Measurements from ENCODE around the gene ALX4.

The ALX4 gene

DNA sequence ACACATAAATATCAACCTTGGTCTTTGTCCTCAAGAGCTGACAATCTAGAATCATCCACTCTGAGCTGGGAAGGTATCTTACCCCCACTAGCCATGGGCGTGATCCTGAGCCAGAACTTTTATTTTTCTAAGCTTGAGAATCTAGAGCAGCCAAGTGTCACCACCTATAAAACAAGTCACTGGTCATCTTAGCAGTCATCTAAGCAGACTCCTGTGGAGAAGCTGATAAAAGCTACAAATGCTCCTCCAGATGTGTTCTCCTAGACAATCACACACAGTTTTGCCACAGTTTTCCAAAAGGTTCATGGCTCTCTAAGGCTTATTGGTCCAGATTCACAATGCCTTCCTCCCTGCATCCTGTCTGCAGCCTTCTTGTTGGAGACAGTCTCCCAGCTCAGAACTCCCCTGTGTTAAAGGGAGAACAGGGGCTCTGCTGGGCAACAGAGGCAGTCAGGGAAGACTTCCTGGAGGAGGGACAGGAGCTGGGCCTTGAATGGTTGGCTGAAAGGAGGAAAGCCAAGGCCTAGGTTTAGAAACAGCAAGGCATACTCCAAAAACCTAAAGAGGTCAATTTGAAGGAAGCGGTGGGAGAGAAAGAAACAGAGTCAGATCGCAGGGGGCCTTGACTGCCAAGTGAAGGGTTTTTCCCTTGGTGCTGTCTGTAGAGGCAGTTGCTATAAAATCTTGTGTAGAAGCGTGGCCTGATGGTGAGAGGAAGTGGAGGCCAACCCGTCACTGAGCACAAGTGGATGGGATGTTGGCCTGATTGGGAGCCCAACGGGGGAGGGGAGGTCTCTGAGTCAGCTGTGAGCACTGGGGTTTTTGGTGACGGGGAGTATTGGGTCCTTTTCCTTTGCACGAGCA is 42.0 kb downstream of the ALX4 start:
- no peak for DNase-seq (ENCODE audit: low read depth, low spot score)

DNA sequence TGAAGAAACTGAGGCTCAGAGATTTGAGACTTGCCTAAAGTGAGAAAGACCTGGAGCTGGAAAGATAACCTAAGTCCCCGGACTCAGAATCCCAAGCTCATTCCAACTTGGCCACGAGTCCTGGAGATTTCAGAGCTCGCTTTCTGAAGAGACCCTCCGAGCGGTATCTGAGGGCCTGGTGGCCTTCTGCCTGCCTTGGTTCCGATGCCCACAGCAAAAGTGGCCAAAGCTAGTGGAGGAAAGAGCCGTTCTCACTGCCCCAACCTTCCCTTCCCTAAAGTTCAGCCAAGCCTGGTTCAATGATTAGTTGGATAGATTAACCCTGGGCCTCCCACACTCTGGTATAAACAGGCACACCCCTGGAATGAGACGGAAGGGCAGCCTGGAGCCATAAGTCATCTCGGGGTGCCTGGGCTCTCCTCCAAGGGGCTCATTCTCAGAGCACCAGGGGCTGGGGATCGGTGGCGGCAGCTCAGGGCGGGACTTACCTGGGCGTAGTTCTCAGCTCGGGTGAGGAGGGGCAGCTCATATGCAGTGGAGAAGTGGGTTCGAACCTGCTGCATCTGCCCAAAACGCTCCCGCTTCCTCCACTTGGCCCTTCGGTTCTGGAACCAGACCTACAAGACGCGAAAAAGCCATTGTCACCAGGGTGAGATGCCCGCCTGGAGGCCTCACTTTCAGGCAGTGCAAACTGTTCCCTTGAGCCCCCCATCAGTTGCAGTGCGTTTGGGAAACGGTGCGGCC is 42.8 kb downstream of the ALX4 start:
- DNase-seq (ENCODE audit: low read depth, low spot score): no peak

DNA sequence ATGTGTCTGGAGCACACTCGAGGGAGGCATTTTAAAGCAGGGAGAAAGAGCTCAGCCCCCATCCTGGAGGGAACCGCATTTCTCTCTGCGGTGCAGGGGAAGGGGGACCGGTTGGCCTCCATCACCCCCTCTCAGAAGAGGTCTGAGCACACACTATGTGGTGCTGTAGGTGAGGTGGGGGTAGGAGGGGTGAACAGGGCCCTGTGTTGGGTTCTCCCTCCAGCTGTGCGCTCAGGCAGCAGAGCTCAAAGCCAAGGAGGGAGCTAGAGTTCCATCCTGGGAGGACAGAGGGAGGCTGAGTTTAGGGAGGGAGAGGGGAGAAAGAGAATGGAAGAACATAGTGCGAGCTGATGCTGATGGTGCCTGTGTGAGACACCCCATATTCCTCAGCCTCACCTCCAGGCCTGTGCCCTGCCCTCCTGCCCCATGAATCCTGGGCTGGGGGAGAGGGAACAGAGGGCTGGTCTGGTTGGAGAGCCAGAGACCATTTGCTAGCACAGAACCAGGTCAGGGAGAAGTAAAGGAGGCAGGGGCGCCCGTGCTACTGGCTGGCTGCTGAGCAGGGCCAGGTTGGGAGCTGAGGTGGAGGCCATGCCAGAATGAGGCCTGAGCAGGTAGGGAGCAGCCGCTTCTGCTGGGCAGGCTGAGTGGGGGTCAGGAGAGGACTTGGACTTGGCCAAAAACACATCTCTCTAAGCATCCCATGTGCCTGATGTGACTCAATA is 43.7 kb downstream of the ALX4 start:
- DNase-seq (ENCODE audit: low read depth, low spot score): no peak

DNA sequence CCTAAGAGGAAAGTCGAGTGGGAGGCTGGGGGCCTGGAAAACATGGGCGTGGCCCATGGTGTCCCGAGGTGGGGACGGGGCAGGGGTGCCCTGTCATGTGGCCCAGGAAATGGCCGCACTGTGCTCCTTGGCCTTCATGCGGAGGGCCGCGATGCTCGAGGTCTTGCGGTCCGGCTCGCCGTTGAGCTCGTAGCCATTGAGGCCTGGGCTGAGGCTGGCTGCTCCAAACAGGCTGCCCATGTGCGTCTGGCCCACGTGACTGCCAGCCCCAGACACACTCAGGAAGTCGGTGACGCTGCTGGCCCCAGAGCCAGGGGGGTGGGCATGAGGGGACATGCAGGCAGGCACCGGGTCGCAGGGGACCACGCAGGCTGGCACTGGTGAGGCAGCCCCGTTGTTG is 45.2 kb downstream of the ALX4 start:
- no peak for DNase-seq (ENCODE audit: low read depth, low spot score)

DNA sequence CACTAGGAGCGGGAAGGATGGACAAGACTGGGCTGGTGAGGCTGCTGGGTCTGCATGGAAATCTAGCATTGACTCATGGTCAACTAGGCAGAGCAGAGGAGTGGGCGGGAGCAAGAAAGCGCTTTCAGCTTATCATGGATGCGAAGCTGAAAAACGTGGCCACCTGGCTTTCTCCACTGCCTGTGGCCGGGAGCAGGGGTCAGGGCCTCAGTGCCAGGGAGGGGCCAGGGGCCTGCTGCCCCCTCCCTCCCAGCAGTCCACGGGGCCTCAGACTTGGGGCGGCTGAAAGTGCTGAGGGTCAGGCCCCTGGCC is 45.5 kb downstream of the ALX4 start:
- no peak for DNase-seq (ENCODE audit: low read depth, low spot score)

DNA sequence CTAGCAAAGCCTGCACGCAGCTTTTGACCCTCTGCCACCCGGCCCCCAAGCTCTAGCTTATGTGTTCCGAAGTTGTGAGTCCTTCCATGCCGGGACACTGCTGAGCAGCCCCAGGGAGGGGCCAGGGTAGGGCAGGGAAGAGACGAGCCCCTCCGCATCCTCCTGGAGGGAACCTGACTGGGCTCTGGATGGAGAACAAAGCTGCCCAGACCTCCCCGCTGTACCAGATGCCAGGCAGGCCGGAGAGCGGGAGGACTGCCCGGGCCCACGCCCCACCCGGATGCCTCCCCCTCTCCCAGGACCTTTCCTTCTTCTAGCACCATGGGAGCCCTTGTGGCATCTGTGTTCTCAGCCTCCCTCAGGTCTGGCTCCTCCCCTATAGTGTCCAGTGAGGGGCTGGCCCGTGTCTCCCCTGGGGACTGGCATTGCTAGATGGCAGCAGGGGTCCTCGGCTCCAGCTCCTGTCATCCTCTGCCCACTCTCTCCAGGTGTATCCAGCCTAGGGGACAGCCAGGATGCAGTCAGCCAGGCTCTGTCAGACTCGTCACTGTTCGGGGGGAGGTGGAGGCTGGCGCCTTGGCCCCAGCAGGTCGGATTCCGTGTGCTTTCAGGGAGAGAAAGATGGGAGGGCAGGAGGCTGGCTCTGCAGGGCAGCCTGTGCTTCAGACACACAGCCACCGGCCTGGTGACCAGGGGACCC is 46.1 kb downstream of the ALX4 start:
- no peak for DNase-seq (ENCODE audit: low read depth, low spot score)

DNA sequence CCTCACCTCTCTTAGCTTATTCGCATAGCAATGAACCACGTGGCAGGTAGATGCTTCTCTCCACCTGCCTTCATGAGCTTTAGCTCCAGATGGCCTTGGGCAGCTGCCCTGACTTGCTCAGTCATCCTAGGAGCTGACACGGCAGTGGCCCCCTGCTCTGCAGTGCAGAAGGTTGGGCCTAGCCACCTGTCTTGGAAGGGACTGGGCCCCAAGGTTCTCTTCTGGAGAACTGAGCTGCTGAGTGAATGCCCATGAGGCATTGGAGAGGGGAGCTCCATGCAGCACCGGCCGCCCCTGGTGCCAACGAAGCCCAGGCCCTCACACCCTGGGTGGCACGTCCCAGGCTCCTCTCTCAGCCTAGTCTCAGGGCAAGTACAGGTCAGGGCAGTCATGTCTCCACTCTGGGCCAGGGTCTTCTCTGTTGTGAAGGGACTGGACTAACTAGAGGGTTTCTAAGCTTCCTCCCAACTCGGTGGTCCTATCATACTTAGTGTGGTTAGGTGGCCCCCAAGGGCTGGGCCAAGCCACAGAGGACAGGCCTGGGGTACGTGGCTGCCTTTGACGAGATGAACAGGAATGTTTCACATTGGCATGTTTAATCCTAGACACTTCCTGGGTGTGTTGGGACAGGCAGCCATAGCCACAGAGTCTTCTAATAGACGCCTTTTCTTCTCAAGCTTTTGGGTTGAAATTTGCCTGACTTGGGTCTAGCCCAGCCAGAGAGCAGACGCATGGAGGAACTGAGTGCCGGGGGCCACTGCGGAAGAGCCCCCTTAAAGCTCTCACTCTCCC is 47.9 kb downstream of the ALX4 start:
- no peak for DNase-seq (ENCODE audit: low read depth, low spot score)

DNA sequence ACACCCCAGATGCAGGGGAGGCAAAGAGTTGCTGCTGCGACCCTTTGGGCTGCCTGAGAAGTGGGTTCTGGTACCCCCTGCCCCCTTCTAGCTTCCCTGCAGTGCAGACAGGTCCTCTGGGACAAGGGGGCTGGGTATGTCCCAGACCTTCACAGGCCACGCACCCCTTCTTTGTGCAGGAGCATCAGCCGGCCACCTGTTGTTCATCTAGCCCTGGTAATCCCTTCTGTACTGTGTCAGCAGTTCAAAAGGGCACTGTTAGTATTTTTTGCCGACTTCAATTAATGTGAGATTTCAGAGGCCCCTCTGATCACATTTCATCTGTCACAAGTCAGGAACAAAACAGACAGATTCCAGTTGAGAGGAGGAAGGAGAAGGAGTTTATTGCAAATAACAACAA is 49.9 kb downstream of the ALX4 start:
- DNase-seq (ENCODE audit: low read depth, low spot score): no peak

DNA sequence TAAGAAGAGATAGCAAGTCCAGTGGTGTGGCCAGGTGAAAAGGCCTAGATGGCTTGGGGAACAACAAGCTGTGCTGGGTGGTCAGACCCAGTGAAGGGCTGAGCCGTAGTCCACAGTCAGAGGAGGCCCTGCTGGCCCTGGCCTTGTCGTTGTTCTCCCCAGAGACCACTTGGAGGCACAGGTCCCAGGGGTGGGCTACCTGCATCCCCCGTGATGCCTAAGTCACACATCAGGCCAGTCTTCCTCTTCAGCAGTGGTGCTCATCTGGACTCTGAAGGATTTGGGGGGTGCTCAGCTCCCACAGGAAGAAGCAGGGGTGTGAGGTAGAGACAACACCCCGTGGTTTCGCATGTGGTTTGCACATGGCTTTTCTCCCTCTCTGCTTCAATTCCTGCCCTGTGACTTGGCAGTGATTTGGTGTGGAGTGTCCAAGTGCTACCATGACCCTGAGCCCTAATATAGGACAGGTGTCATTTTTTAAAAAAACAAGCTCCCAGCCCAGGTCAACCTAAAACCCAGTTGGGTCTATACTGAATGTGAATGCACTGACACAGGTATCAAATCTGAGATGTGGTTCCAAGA is 51.0 kb downstream of the ALX4 start:
- DNase-seq (ENCODE audit: low read depth, low spot score): no peak

DNA sequence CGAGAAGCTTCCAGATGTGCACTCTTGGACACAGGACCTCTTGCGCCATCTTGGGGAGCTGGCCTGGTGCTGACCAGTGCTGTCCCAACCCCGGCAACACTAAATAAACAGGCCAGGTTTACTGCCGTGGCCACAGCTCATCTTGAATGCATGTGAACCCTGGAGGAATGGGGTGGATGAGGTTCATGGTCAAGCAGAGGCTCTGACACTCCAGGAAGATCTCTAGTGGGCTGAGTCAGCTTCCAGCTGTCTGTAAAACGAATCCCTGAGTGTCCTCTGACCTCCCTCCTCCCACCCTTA is 51.8 kb downstream of the ALX4 start:
- no peak for DNase-seq (ENCODE audit: low read depth, low spot score)

DNA sequence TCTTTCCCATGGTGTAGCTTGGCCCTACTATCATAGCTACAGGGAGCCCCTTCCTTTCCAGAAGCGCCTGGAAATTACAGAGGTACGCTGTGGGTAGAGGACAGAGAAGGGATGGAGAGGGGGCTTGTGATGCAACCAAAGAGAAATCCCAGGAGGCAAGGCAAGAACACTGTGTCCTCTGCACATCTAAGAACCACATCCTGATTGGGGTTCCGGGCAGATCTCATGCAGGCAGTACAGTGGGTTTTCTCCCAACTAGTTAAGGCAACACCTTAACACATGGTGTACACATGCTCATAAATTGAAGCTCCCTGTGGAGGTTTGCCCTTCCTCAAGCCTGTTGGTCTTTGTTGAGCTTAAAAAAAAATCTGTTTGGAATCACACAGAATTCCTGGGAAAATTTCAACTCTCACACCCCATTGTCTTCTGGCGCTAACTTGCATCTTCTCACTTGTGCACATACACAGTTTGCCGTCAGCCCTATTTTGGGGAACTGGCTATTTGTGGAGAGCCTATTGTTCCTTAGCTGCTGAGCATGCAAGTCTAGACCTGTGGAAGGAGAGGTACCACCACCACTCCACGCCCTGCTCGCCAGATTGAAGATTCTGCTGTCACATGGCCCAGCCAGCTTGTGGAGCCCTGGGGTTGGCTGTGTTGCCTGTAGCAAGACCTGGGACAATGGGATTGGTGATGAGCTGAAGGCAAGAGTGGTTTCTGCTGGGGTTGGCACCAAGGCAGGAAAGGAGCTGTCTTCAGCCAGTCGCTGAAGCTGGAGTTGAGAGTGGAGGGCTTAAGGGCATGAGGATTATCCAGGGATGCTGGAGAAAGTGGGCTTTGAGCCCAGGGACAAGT is 52.4 kb downstream of the ALX4 start:
- no peak for DNase-seq (ENCODE audit: low read depth, low spot score)

DNA sequence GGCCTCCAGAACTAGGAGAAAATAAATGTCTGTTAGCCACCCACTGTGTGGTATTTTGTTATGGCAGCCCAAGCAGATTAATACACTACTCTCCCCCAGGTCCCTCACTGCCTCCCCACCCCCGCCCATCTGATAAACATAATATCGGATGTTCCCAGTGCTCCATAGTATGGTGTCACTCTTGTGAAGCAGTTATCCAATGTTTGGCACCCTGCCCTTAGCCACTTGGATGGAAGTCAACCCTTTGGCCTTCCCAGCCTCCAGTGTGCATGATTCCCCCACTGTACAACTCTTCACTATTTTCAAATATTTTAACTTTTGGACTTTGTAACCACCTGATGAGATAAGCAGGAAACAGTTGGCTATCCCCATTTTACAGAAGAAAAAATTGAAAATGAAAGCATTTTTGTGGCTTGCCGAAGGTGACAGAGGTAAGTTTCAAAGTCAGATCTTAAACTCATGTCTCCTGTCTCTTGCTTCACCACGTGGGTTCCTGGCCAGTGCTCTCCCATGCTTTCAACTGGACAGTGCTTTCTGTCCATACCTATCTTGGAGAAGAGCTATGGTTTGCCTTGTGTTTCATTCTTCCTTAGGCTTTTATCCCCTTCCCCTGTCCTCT is 53.2 kb downstream of the ALX4 start:
- no peak for DNase-seq (ENCODE audit: low read depth, low spot score)

DNA sequence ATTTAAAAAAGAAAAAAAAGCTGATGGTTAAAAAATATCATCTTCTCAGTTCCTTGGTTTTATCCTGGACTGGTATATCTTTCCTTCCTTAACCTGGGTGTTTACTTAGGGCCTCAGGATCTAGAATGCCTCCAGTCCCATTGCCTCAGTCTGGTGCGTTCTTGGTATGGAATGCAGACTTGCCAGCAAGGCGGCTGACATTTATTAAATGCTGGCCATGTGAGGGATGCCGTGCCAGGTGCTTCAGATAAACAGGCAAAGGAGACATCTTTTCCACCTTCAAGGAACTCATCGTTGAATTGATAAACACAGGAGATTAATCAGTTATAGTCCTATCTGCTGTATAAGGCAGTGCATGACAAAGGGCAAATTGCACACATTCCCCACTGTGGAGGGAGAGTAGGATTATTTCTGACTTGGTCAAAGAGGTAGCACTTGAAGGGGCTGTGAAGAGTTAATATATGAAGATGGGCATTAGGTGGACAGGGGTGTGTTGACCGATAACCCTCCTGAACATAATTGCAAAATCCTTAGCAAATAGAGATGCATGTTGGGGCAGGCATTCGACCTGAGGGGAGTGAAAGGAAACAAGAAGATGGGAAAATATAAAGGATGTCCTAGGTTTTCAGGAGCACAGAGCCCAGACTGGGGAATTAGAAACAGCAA is 54.4 kb downstream of the ALX4 start:
- no peak for DNase-seq (ENCODE audit: low read depth, low spot score)

DNA sequence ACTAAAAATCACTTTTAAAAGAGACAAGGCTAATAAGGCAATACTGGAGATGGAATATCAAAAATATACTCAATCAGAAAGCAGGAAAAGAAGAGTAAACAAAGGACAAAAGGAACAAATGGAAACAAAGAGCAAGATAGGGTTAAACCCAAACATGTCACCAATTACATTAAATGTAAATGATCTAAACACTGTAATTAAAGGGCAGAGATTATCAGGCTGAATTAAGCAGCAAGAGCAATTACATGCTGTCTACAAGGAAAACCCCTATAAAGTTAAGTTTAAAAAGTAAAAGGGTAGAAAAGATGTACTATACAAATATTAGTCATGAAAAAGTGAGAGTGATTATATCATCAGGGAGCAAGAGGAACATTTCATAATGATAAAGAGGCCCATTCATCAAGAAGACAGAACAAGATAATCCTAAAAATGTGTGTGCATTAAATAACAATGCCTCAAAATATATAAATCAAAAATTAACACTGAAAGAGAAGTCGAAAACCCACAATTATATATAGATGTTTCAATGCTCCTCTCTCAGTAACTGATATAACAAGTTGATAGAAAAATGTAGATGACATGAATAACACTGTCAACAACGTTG is 56.8 kb downstream of the ALX4 start:
- DNase-seq (ENCODE audit: low read depth, low spot score): no peak

DNA sequence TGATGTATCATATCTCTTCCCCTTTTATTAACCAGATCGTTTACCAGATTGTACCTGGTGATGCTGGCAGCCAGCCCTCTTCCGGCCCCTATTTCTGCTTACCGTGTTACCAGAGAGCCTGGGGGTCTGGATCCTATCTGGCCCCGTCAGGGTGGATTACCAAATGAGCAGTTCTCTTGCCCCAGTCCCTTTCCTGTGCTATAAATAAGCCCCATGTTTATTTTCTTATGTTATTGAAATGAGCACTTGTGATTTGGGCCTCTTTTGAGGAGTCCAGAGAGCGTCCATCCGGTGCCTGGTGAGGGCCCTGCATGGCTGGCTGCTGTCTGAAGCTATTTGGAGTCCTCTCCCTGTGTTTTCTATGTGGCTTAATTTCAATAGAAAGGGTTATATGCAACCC is 59.5 kb downstream of the ALX4 start:
- no peak for DNase-seq (ENCODE audit: low read depth, low spot score)

DNA sequence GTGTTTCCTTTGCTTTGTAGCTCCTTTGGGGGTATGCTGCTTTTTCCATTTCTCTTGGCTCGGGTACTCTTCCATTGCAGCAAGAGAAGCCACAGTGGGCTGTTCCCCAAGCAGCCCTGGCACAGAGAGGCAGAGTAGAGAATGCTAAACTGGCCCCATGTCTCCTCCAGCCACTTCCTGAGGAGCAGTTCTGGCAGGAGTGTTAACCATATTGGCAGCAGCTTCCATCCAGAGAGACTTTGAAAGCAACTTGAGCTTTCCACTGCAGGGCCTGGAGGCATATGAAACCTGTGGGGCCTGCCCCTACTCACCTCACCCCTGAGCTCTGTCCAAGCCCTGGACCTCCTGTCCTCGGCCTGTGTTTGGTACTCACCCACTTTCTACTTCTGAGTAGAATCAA is 61.8 kb downstream of the ALX4 start:
- no peak for DNase-seq (ENCODE audit: low read depth, low spot score)

DNA sequence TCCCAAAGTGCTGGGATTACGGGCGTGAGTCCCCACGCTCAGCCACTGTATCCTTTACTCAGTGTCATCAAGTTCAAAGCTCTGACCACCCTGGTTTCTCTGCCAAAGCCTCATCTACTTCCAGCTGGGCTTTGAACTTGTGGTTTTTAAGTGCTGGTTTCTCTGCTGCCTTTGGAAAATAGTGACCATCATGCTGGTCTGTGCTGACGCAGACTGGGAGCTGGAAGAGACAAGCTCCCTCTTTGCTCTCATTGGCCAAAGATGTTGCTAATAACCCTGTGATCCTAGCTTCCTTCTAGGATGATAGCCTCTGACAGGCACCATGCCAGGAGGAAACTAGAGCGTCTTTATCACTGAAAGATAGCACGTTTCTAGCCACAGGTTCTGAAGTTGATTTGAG is 62.4 kb downstream of the ALX4 start:
- no peak for DNase-seq (ENCODE audit: low read depth, low spot score)

DNA sequence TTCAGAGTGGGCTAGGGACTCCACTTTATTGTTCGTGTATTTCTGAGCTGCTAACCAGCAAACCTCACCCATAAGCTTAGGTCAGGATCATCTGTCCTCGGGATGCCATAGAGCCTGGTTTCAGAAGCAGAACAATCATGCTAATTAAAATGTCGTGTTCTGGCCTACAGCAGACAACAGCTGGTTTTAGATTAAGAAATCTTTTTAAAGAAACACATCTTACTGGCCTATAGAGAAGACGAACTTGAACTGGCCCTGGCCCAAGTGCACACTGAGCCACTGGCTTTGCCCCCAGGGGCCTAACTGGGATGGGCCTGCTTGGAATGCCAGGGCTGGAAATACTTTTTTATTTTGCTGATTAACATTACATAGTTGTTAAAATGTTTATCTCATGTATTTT is 63.2 kb downstream of the ALX4 start:
- no peak for DNase-seq (ENCODE audit: low read depth, low spot score)

Data from smooth muscle cell of the brain vasculature (primary cell).